ENCODE data around the gene TACO1. TPM values are rescaled to one million over a fixed set of nuclear protein-coding genes. Genes with fewer than 3 reads are reported as not detected.
A peak's percentile ranks its signal among the peaks of the same experiment; 100 is the strongest.

TACO1 gene
- total and polyA plus RNA-seq, 9 of the 15 experiments (the other 6 are each of a cell fraction or from before 2014, with no cell fraction given) = 10.3 to 41.6 (median 30.9) TPM

GRCh38 chr17:63621684-63622573 is 21.2 kb downstream of the TACO1 start, which contains the start of gene MAP3K3 (continued):
- peak; percentile 97 for TF ChIP-seq RBFOX2 (IDR thresholded peaks at IDR 0.05; ENCODE audit: low read depth, low read length)
- peak; percentile 54 for TF ChIP-seq NEUROD1 (IDR thresholded peaks at IDR 0.05; ENCODE audit: borderline replicate concordance, low read depth, low read length, partially characterized antibody)
- no peak for TF ChIP-seq TSHZ1 (CRISPR knock-in tag; IDR thresholded peaks at IDR 0.05)
- TF ChIP-seq RBBP5 (IDR thresholded peaks at IDR 0.05; ENCODE audit: borderline replicate concordance, insufficient read depth, low read length, poor library complexity, severe bottlenecking) = no peak
- TF ChIP-seq PHTF2 (CRISPR knock-in tag; IDR thresholded peaks at IDR 0.05) = no peak
- TF ChIP-seq CHAMP1 (IDR thresholded peaks at IDR 0.05) = no peak
- TF ChIP-seq ETS2 (tag; IDR thresholded peaks at IDR 0.05; ENCODE audit: borderline replicate concordance, poor library complexity, severe bottlenecking) = no peak
- TF ChIP-seq TCF7L2 (IDR thresholded peaks at IDR 0.05; ENCODE audit: low read depth, low read length) = no peak
- no peak for TF ChIP-seq SNIP1 (IDR thresholded peaks at IDR 0.05; ENCODE audit: low read depth)
- no peak for TF ChIP-seq MXI1 (IDR thresholded peaks at IDR 0.05; ENCODE audit: low read depth, low read length)
- TF ChIP-seq TRIM24 (IDR thresholded peaks at IDR 0.05) = no peak
- no peak for TF ChIP-seq HNRNPUL1 (IDR thresholded peaks at IDR 0.05; ENCODE audit: low read length)
- TF ChIP-seq MYNN (IDR thresholded peaks at IDR 0.05) = peak; percentile 33; the same call in 1 of the 2 replicates
- no peak for TF ChIP-seq MYNN (CRISPR knock-in tag; IDR thresholded peaks at IDR 0.05)
- TF ChIP-seq ZNF24 (IDR thresholded peaks at IDR 0.05) = no peak
- TF ChIP-seq HMG20B (CRISPR knock-in tag; IDR thresholded peaks at IDR 0.05) = no peak
- TF ChIP-seq ZFP1 (CRISPR knock-in tag; IDR thresholded peaks at IDR 0.05) = no peak
- TF ChIP-seq CHD2 (IDR thresholded peaks at IDR 0.05; ENCODE audit: low read depth, low read length) = peak; percentile 76
- peak; percentile 79 for TF ChIP-seq PBX2 (CRISPR knock-in tag; IDR thresholded peaks at IDR 0.05; ENCODE audit: low read depth)
- peak; percentile 99 for TF ChIP-seq PBX2 (tag; conservative IDR thresholded peaks at IDR 0.05; ENCODE audit: low read depth)
- no peak for TF ChIP-seq MAFG (tag; conservative IDR thresholded peaks at IDR 0.05)

Measured in K562 (cell line).